LNCaP clone FGC (cell line): ENCODE data around the gene ACADSB.
A peak's percentile ranks its signal among the peaks of the same experiment; 100 is the strongest.

Experiments used
- DNase-seq: peaks from one replicate; pipeline ENCODE4 v3.0.0-alpha.2; 2011; ENCODE audit warnings: low read depth
- H3K4me3 ChIP-seq: 2 replicates; pipeline ENCODE4 v1.5.1; 2011; ENCODE audit warnings: mild to moderate bottlenecking, low read depth, low read length, control low read depth
- TF ChIP-seq, protein P1 (sequence below): IDR thresholded peaks from 2 replicates; pipeline ENCODE4 v1.5.1; 2012; ENCODE audit warnings: mild to moderate bottlenecking; ENCODE audit not compliant: control insufficient read depth, insufficient read depth; ENCODE audit errors: extremely low read depth

The ACADSB gene

DNA sequence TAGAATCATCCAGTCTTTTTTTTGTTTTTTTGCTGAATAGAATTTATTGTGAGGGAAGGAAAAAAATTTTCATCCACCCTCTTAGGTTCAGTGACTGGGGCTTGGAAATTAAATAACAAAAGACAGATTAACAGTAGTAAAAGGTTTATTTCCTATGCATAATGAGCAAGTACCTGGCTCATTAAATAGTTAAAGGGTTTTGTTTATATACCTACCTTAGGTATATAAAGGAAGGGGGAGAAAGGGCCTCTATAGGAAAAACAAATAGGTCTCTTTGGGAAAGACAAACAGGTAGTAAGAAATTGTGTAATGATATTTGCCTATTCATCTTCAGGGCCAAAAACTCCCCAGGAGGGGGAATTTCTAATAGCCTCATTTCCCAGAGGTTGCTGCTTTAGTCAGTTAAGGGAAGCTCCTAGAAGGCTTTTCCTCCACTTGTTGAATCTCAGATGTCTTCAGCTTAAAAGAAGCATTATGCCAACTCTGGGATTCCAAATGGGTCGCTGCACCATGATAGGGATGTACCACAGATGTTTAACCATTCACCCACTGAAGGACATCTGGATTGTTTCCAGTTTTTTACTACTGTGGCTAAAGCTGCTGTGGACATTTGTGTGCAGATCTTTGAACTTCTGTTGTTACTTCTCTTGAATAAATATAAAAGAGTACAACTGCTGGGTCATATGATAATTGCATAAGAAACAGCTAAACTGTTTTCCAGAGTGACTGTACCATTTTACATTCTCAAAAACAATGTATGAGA is 11.3 kb downstream of the ACADSB start:
- H3K4me3 ChIP-seq, result peak overlapping the region; percentile 20; the same call in 1 of the 2 replicates
- DNase-seq, result peak; percentile 94
- TF ChIP-seq, protein P1, sequence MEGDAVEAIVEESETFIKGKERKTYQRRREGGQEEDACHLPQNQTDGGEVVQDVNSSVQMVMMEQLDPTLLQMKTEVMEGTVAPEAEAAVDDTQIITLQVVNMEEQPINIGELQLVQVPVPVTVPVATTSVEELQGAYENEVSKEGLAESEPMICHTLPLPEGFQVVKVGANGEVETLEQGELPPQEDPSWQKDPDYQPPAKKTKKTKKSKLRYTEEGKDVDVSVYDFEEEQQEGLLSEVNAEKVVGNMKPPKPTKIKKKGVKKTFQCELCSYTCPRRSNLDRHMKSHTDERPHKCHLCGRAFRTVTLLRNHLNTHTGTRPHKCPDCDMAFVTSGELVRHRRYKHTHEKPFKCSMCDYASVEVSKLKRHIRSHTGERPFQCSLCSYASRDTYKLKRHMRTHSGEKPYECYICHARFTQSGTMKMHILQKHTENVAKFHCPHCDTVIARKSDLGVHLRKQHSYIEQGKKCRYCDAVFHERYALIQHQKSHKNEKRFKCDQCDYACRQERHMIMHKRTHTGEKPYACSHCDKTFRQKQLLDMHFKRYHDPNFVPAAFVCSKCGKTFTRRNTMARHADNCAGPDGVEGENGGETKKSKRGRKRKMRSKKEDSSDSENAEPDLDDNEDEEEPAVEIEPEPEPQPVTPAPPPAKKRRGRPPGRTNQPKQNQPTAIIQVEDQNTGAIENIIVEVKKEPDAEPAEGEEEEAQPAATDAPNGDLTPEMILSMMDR, result no peak

DNA sequence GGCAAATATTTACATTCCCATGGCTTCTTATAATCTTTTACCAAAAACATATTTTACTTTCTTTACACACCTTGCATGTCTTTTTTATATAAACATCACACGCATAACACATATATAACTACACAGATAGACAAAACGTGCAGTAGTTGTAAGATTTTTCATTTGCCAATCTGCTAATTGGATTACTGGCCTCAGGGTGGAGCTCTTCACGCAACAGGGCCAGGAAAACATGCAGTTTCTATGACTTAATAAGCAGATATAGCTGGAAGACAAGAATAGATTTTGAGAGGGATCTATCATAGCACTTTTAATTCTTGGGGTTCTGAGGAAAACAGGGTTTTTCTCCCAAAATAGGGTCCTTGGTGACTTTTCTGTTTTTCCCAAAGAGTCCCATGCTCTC is 12.7 kb downstream of the ACADSB start:
- TF ChIP-seq, protein P1, result peak; percentile 58
- no peak overlapping the region for H3K4me3 ChIP-seq
- no peak for DNase-seq

DNA sequence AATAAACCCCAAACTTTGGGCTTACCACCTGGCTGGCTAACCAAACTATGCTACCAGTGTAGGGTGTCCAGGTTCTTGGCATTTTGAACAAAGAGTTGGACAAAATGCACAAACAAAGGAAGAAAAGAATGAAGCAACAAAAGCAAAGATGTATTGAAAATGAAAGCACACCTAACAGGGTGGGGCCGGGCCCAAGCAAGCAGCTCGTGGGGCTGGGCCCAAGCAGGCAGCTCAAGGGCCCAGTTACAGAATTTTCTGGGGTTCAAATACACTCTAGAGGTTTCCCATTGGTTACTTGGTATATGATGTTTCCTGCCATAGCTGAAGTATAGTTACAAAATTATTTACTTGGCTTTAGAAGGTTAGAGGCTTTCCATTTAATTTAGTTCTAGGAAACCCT is 15.7 kb downstream of the ACADSB start:
- TF ChIP-seq, protein P1, result no peak
- DNase-seq, result no peak
- H3K4me3 ChIP-seq, result no peak overlapping the region

DNA sequence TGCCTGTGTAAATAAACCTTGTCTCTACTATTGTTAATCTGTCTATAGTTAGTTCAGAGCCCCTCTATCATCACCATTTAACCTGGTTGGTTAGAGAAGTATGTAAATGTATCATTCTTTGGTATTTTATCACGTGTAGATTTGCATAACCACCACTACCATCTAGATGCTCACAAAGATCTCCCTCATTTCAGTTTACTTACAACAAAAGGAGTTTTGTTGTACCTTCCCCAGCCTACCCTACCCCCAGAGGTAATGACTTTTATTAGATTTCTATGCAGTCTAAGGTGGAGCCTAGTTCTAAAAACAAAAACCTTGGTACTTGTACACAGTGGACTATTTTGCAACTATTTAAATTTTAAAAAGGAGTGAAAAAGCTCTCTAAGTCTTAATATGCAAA is 17.5 kb downstream of the ACADSB start:
- no peak overlapping the region for H3K4me3 ChIP-seq
- TF ChIP-seq, protein P1, result no peak

DNA sequence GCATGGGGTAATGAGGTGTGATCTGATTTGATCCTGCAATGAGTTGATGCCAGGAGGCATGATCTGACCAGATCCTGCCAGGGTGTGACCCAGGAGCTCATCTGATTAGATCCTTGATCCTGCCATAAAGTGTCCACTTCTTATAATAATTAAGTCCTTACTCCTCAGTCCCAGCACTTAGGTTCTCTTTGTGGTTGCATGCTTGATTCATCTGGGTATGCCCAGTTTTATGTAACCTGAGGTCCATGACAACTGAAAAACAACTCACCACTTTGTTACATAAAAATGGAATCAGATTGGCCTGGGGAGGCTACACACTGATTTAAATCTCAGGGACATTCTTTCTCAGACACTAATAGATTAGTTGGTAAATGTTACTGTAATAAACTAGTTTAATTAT is 19.1 kb downstream of the ACADSB start:
- TF ChIP-seq, protein P1, result no peak
- no peak for DNase-seq
- no peak overlapping the region for H3K4me3 ChIP-seq

More for the DNA sequence above, 17.5 kb downstream of the ACADSB start:
- no peak for DNase-seq

DNA sequence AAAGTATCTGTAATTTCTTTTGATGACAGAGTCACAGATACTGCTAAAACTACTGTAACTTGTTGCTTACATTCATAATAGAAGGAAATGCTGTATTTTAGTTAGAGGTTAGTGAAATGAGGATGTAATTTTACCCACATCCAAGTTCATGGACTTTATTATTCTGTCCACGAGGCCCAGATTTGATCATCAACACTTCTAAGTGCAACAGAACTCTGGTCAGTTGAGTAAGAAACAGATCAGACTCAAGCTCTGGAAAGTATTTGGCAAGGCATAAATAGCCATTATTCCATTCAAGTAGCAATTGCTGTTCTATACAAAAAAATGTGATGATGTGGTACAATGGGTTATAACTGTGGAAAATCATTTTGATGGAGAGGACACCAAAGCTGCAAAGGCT is 22.3 kb downstream of the ACADSB start:
- TF ChIP-seq, protein P1, result no peak
- H3K4me3 ChIP-seq, result no peak overlapping the region
- no peak for DNase-seq

DNA sequence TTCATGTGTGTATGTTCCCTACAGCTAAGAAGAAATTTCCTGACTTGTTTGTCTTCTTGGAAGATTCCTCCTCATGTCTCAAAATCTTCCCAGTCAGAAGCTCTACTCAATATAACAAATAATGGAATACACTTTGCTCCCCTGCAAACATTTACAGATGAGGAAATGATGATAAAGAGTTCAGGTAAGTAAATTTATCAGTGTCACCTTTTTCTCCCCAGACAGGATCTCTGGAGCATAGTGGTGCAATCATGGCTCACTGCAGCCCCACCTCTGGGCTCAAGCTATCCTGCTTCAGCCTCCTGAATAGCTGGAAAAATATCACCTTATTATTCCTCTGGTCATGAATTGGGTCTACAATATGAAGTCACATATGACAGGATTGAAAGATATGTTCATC is 25.5 kb downstream of the ACADSB start:
- TF ChIP-seq, protein P1, result no peak
- DNase-seq, result no peak
- H3K4me3 ChIP-seq, result no peak overlapping the region
